ENCODE measurements around the gene CHST2.

CHST2 gene

GRCh38 chr3:143170074-143170473, 50.5 kb downstream of the CHST2 start:
- DNase-seq = no peak

- no peak for DNase-seq
Observed at GRCh38 chr3:143170676-143171075, 51.1 kb downstream of the CHST2 start.

DNA sequence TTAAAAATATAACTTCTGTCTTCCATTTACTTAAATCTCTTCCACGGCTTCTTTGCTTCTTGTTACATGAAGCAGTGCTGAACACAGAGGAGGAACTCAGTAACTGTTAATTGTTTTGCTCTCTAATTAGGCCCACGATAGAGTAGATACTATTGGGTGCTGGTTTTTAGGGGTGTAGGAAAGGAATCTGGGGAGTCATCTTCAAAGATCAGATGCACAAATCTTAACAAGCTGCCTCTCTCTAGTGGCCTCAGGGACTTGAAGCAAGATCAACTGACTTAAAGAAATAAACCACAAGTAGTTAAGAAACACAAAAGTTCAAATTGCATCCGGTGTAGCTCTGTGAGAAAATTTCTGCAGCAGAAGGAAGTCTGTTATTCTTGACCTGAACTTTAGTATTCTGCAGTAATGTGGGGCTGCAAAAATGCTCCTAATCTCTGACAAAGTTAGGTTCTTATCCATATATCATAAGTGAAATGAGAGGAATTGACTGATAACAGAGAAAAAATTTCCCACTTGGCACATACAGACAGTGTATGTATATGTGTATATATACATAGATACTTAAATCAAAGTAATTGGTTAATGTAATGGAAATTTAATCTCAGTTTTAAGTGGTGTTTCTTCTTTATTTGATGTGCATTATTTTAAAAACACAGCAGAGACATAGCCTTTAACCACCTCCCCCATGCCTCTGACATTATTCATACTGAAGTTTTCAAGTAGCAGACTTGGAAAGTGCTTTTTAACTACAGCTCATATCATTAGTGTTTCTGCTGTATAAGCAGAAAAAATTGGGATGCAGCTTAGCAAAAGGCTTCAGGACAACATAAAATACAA, 51.8 kb downstream of the CHST2 start:
- DNase-seq = no peak

GRCh38 chr3:143172062-143172794, 52.7 kb downstream of the CHST2 start:
- DNase-seq = no peak

GRCh38 chr3:143172795-143173145, 53.2 kb downstream of the CHST2 start:
- DNase-seq = no peak

DNA sequence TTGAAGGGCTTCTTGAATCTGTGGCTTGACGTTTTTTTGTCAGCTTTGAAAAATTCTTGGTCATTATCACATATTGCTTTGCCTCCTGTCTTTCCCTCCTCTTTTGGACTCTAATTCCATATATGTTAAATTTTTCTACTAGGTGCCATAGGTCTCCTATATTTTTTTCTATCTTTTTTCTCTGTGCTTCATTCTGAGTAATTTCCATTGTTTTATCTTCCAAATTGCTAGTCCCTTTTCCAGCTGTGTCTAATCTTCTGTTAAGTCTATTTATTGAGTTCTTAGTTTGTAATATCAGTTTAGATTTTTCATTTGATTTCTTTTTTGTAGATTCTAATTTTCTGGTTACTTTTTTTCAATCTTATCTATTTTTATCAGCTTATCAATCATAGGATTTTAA, 53.7 kb downstream of the CHST2 start:
- no peak for DNase-seq
